Cardiac fibroblast (primary cell): ENCODE measurements around the gene ZPBP2.
A peak's percentile ranks its signal among the peaks of the same experiment; 100 is the strongest.

Experiments used
- DNase-seq, 2 donors: peaks; one replicate each; pipeline versions ENCODE4 v3.0.0 to v3.0.0-alpha.2; 2010; ENCODE audit warnings: low read depth in 2 of 2
- H3K4me3 ChIP-seq, 2 donors: replicated peaks in 1 of 2; 1 replicate in 1 of 2; 2 replicates in 1 of 2; pipeline ENCODE4 v1.5.1; 2011; ENCODE audit warnings: low read depth in 2 of 2, low read length in 2 of 2, mild to moderate bottlenecking in 2 of 2, moderate library complexity in 1 of 2
- TF ChIP-seq, protein P1 (sequence below): IDR thresholded peaks from one replicate; pipeline ENCODE4 v1.5.1; 2011; ENCODE audit warnings: low read depth, mild to moderate bottlenecking, low read length, inconsistent platforms

The ZPBP2 gene

DNA sequence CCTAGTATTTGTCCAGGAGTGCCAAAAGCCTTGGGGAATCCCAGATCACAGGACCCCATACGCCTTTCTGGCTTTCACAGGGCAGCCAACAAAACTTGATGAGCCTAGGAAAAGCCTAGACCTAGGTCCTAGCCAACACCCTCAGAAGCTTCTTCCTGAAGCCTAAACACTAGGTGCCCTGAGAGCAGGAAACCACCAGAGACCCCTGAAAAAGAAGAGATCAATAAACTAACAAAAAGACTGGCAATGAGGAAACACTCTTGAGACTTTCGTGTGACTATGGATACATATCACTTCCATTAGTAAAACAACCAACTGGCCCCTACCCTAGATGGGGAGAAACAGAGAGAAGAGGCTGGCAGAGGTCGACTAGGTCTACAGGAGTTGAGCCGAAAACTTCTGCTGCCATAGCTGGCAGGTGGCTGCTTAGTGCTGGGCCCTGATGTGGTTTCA is 58.2 kb downstream of the ZPBP2 start:
- TF ChIP-seq, protein P1, sequence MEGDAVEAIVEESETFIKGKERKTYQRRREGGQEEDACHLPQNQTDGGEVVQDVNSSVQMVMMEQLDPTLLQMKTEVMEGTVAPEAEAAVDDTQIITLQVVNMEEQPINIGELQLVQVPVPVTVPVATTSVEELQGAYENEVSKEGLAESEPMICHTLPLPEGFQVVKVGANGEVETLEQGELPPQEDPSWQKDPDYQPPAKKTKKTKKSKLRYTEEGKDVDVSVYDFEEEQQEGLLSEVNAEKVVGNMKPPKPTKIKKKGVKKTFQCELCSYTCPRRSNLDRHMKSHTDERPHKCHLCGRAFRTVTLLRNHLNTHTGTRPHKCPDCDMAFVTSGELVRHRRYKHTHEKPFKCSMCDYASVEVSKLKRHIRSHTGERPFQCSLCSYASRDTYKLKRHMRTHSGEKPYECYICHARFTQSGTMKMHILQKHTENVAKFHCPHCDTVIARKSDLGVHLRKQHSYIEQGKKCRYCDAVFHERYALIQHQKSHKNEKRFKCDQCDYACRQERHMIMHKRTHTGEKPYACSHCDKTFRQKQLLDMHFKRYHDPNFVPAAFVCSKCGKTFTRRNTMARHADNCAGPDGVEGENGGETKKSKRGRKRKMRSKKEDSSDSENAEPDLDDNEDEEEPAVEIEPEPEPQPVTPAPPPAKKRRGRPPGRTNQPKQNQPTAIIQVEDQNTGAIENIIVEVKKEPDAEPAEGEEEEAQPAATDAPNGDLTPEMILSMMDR = no peak
- peak overlapping the region; percentile 83 to 92 for H3K4me3 ChIP-seq
- DNase-seq = no peak

DNA sequence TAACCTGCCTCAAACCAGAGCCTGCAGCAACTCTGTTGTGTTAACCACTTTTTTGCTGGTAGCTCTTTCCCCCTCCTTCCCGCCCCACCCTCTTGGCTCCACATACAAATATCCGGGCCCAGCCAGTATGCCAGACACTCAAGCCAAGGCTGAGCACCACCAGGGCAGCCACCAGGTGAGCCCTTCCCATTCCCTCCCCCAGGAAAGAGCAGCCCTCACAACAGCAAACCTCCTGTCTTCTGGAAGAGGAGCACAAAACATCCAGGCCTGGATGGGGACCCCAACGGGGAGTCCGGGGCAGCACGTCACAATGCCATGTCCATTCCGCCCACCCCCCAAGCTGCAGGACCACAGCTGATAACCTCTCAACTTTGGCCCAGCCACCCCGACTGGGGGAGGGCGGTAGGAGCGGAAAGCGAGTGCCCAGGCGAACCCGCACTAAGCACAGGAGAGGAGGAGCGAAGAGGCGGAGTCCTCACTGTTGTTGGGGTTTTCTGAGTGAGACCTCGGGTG is 58.6 kb downstream of the ZPBP2 start:
- TF ChIP-seq, protein P1 = no peak
- peak overlapping the region; percentile 83 to 92 for H3K4me3 ChIP-seq
- DNase-seq = peak; percentile 28 to 36
